Vagina (tissue), 2 donors: ENCODE results near the gene MS4A1.

Experiments used
- POLR2AphosphoS5 ChIP-seq, 2 donors: sonication (generic); formaldehyde crosslinking; IDR thresholded peaks; one replicate each; pipeline ENCODE4 v1.9.0; 2017; ENCODE audit warnings: antibody characterized with exemption in 2 of 2, mild to moderate bottlenecking in 2 of 2, low read depth in 1 of 2; ENCODE audit not compliant: insufficient read depth in 1 of 2
- TF ChIP-seq, protein P1 (sequence below), 3 experiments: fragments of 450-650 bp in 2 of 3; fragments of 200-600 bp in 1 of 3; sonication (generic) in 1 of 3; IDR thresholded peaks; one replicate each; pipeline ENCODE4 v1.5.1; 2017 to 2019; ENCODE audit warnings: antibody characterized with exemption in 3 of 3, mild to moderate bottlenecking in 2 of 3, moderate library complexity in 2 of 3

DNA sequence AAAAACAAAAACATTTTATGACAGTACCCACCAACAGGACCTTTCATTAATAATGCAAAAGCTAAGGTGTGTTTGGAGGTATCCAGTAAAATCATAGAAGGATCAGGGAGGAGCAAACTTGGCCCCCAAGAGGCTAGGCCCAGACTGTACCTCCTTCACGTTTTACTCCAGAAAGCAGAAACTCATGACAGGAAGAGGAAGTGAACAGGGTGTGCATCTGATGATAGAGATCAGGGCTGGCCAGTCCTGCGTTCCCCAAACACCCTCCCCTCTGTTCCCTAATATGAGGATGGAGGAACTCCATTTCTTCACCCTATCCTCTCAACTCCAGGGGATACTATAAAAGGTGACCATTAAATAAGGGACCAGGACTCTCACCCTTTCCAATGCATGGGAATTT lies 26.7 kb downstream of the MS4A1 start:
- TF ChIP-seq, protein P1, sequence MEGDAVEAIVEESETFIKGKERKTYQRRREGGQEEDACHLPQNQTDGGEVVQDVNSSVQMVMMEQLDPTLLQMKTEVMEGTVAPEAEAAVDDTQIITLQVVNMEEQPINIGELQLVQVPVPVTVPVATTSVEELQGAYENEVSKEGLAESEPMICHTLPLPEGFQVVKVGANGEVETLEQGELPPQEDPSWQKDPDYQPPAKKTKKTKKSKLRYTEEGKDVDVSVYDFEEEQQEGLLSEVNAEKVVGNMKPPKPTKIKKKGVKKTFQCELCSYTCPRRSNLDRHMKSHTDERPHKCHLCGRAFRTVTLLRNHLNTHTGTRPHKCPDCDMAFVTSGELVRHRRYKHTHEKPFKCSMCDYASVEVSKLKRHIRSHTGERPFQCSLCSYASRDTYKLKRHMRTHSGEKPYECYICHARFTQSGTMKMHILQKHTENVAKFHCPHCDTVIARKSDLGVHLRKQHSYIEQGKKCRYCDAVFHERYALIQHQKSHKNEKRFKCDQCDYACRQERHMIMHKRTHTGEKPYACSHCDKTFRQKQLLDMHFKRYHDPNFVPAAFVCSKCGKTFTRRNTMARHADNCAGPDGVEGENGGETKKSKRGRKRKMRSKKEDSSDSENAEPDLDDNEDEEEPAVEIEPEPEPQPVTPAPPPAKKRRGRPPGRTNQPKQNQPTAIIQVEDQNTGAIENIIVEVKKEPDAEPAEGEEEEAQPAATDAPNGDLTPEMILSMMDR (IDR thresholded peaks at IDR 0.05): no peak
- TF ChIP-seq POLR2AphosphoS5 (IDR thresholded peaks at IDR 0.05; ENCODE audit: insufficient read depth in 1 of 2, low read depth in 1 of 2): no peak
